Natural killer cell (primary cell): ENCODE data around the gene HIP1. TPM values are rescaled to one million over a fixed set of nuclear protein-coding genes. Genes with fewer than 3 reads are reported as not detected.

Source experiments
- ATAC-seq, 3 donors: fragments of 150-1000 bp in 2 of 3; fragments of 200-7000 bp in 1 of 3; cut with Tn5 transposase; 1 replicate in 1 of 3; 2 replicates in 2 of 3; pipeline ENCODE4 v1.10.0; 2021; ENCODE audit warnings: mild to moderate bottlenecking in 2 of 3, moderate library complexity in 2 of 3
- DNase-seq, 2 donors: peaks; one replicate each; pipeline versions ENCODE4 v3.0.0 to v3.0.0-alpha.2; 2013 to 2021; ENCODE audit warnings: mixed read lengths in 1 of 2
- H3K27ac ChIP-seq: one replicate; pipeline ENCODE4 v1.5.1; 2013; ENCODE audit warnings: mild to moderate bottlenecking, low read length
- H3K27me3 ChIP-seq: one replicate; pipeline ENCODE4 v1.6.1; 2013; ENCODE audit warnings: low read length; ENCODE audit not compliant: control insufficient read depth, insufficient read depth
- H3K36me3 ChIP-seq: one replicate; pipeline ENCODE4 v1.6.1; 2013; ENCODE audit warnings: low read length; ENCODE audit not compliant: control insufficient read depth, insufficient read depth
- H3K4me1 ChIP-seq: one replicate; pipeline ENCODE4 v1.6.1; 2013; ENCODE audit warnings: low read length; ENCODE audit not compliant: control insufficient read depth, insufficient read depth
- H3K4me3 ChIP-seq: one replicate; pipeline ENCODE4 v1.5.1; 2013; ENCODE audit warnings: low read length
- H3K9me3 ChIP-seq: one replicate; pipeline ENCODE4 v1.6.1; 2013; ENCODE audit warnings: low read length; ENCODE audit not compliant: control insufficient read depth, insufficient read depth
- H3K27ac Mint-ChIP-seq, 2 donors: one replicate each; pipeline ENCODE4 v1.8.0; 2022; ENCODE audit warnings: mild to moderate bottlenecking in 2 of 2, mixed read lengths in 2 of 2, moderate library complexity in 1 of 2
- H3K27me3 Mint-ChIP-seq, 2 donors: one replicate each; pipeline ENCODE4 v1.8.0; 2022; ENCODE audit warnings: low read depth in 2 of 2, mixed read lengths in 2 of 2
- H3K36me3 Mint-ChIP-seq: one replicate; pipeline ENCODE4 v1.8.0; 2022; ENCODE audit warnings: mixed read lengths
- H3K4me1 Mint-ChIP-seq, 2 donors: one replicate each; pipeline ENCODE4 v1.8.0; 2022; ENCODE audit warnings: mixed read lengths in 2 of 2
- H3K4me3 Mint-ChIP-seq: one replicate; pipeline ENCODE4 v1.8.0; 2022; ENCODE audit warnings: mild to moderate bottlenecking, moderate library complexity, mixed read lengths
- H3K9me3 Mint-ChIP-seq, 2 donors: one replicate each; pipeline ENCODE4 v1.8.0; 2022; ENCODE audit warnings: mixed read lengths in 2 of 2
- WGBS: methylation state at CpG from one replicate; pipeline ENCODE4 v1.1.7; 2013; ENCODE audit warnings: missing lambda C conversion rate; ENCODE audit not compliant: insufficient coverage; 5-methylcytosine and 5-hydroxymethylcytosine counted together
- intact Hi-C: fragments of 100-400 bp; cut with micrococcal nuclease; formaldehyde crosslinking; loops from one replicate; pipeline ENCODE4 v1.14.2; 2022
- total RNA-seq, 4 donors: library from RNA; stranded (reverse); fragments of 120-200 nt in 1 of 4; gene quantifications; one replicate each; pipeline versions ENCODE4 v1.2.3 to v1.2.4, GENCODE V29; 2013 to 2022
- TF ChIP-seq, protein P1 (sequence below): fragments of 200-600 bp; IDR thresholded peaks from one replicate; pipeline ENCODE4 v1.8.0; 2022; ENCODE audit warnings: antibody characterized with exemption

HIP1 gene
- total RNA-seq, 3 donors from 2014 or later (not counting 1 experiment from before 2014, with no cell fraction given): 17.1 to 27.9 (median 23.1) TPM

DNA sequence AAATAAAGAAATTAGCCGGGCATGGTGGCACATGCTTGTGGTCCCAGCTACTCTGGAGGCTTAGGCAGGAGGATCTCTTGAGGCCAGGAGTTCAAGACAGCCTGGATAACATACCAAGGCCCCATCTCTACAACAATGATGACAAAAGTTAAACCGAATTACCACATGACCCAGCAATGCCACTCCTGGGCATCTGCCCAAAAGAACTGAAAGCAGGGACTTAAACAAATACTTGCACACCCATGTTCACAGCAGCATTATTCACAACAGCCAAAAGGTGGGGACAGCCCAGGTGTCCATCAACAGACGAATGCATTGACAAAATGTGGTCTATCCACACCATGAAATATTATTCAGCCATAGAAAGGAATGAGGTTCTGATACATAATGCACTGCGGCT lies 83.9 kb downstream of the HIP1 start:
- DNase-seq: no peak
- Mint-ChIP-seq H3K9me3 (no peaks in the 10 kb centered on the region), H3K27ac (no peak overlapping the region), H3K36me3 (no peaks in the 10 kb centered on the region), H3K4me3 (no peak overlapping the region), H3K4me1 (no peaks in the 10 kb centered on the region), H3K27me3 (no peaks in the 10 kb centered on the region)
- TF ChIP-seq, protein P1, sequence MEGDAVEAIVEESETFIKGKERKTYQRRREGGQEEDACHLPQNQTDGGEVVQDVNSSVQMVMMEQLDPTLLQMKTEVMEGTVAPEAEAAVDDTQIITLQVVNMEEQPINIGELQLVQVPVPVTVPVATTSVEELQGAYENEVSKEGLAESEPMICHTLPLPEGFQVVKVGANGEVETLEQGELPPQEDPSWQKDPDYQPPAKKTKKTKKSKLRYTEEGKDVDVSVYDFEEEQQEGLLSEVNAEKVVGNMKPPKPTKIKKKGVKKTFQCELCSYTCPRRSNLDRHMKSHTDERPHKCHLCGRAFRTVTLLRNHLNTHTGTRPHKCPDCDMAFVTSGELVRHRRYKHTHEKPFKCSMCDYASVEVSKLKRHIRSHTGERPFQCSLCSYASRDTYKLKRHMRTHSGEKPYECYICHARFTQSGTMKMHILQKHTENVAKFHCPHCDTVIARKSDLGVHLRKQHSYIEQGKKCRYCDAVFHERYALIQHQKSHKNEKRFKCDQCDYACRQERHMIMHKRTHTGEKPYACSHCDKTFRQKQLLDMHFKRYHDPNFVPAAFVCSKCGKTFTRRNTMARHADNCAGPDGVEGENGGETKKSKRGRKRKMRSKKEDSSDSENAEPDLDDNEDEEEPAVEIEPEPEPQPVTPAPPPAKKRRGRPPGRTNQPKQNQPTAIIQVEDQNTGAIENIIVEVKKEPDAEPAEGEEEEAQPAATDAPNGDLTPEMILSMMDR: no peak
- Histone ChIP-seq H3K4me3 (no peak overlapping the region), H3K36me3 (no peaks in the 10 kb centered on the region), H3K27ac (no peak overlapping the region), H3K4me1 (no peaks in the 10 kb centered on the region), H3K9me3 (no peaks in the 10 kb centered on the region), H3K27me3 (no peaks in the 10 kb centered on the region)
- intact Hi-C loops: no loop called here
- no peak for ATAC-seq
- 92% methylated on average over 4 of the region's 4 CpGs for WGBS

DNA sequence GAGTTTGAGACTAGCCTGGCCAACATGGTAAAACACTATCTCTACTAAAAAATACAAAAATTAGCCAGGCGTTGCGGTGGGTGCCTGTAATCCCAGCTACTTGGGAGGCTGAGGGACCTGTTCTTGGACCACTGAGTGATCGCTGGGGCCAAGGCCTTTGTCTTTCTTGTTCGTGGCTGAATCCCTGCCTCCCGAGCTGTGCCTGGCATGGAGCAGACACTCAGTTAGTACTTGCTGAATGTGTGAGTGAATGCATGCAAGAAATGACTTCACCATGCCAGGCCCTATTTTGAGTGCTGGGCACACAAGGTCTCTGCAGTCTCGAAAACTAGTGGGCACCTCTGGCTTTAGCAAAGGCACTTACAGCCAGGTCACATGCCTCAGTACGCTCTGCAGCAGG lies 85.1 kb downstream of the HIP1 start:
- Mint-ChIP-seq H3K36me3 (no peaks in the 10 kb centered on the region), H3K4me3 (no peak overlapping the region), H3K27ac (no peak overlapping the region), H3K27me3 (no peaks in the 10 kb centered on the region), H3K4me1 (no peaks in the 10 kb centered on the region), H3K9me3 (no peaks in the 10 kb centered on the region)
- 95% methylated on average over 7 of the region's 7 CpGs for WGBS
- TF ChIP-seq, protein P1: no peak
- intact Hi-C loops: no loop called here
- Histone ChIP-seq H3K4me3 (no peak overlapping the region), H3K4me1 (no peaks in the 10 kb centered on the region), H3K36me3 (no peaks in the 10 kb centered on the region), H3K9me3 (no peaks in the 10 kb centered on the region), H3K27ac (no peak overlapping the region), H3K27me3 (no peaks in the 10 kb centered on the region)
- no peak for DNase-seq
- ATAC-seq: no peak

DNA sequence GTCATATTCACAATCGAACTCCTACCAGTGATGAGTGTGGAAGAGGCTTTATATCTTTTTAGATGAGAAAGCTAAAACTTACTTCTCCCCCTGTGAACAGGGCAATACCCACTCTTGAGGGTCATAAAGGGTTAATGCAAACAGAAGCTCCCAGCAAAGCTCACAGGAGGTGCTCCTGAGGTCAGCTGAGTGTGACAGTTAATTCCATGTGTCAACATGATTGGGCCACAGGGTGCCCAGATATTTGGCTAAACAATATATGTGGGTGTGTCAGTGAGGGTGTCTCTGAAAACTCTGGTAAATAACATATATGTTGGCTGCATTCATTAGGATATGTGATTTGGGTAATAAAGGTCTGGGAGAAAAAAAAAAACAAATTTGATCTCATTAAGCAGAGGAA lies 86.0 kb downstream of the HIP1 start:
- H3K4me3 Mint-ChIP-seq: no peak overlapping the region
- H3K27me3 ChIP-seq: no peaks in the 10 kb centered on the region
- H3K4me1 Mint-ChIP-seq: peaks cover 0 to 7% of the 10 kb centered on the region in 2 donors
- H3K9me3 Mint-ChIP-seq: no peaks in the 10 kb centered on the region
- H3K27me3 Mint-ChIP-seq: no peaks in the 10 kb centered on the region
- WGBS: no CpG with 5 or more reads among the region's 1 CpG
- TF ChIP-seq, protein P1: no peak
- H3K4me1 ChIP-seq: no peaks in the 10 kb centered on the region
- H3K9me3 ChIP-seq: no peaks in the 10 kb centered on the region
- H3K36me3 ChIP-seq: no peaks in the 10 kb centered on the region
- H3K4me3 ChIP-seq: no peak overlapping the region
- no peak overlapping the region for H3K27ac Mint-ChIP-seq
- intact Hi-C loops: no loop called here
- DNase-seq: no peak
- no peak overlapping the region for H3K27ac ChIP-seq
- H3K36me3 Mint-ChIP-seq: no peaks in the 10 kb centered on the region
- no peak for ATAC-seq

DNA sequence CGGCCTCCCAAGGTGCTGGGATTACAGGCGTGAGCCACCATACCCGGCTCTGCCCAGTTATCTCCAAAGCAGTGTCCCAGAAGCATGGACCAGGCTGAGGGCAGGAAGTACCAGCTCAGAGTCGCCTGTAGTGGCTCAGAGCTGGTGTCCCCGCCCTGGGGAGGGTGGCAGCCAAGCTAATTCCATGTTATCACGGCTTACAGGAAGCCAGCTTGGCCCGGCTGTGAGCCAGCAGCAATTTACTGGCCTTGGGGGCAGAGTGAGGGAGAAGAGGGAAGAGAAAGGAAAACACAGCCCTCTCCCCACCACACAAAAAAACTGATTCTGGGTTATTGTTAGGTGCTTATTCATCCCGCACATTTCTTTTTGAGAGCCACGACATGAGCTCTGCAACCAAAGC lies 88.1 kb downstream of the HIP1 start:
- Mint-ChIP-seq H3K36me3 (no peaks in the 10 kb centered on the region), H3K27ac (no peak overlapping the region), H3K9me3 (no peaks in the 10 kb centered on the region), H3K27me3 (no peaks in the 10 kb centered on the region), H3K4me3 (no peak overlapping the region), H3K4me1 (peaks cover 0 to 11% of the 10 kb centered on the region in 2 donors)
- Histone ChIP-seq H3K27me3 (no peaks in the 10 kb centered on the region), H3K4me3 (no peak overlapping the region), H3K36me3 (no peaks in the 10 kb centered on the region), H3K4me1 (no peaks in the 10 kb centered on the region), H3K27ac (no peak overlapping the region), H3K9me3 (no peaks in the 10 kb centered on the region)
- ATAC-seq (no peak), DNase-seq (no peak)
- intact Hi-C loops: no loop called here
- TF ChIP-seq, protein P1: no peak
- WGBS: 55% methylated on average over 8 of the region's 9 CpGs
